GM19043 (cell line): ENCODE measurements around the gene TSSC4.
"Not testable (repeated sequence)": the region's sequence is repeated elsewhere in the genome, so short reads cannot be mapped to it uniquely, and the experiment has no call there.

ENCODE experiments used
- ATAC-seq: cut with Tn5 transposase; IDR thresholded peaks from one replicate; pipeline ENCODE4 v1.9.1; 2021; ENCODE audit warnings: low read depth; ENCODE audit not compliant: unreplicated experiment

TSSC4 gene

GRCh38 chr11:2400069-2400761, at the start of gene TSSC4:
Gene TSSC4, plus strand, starts transcription at chr11:2400750. Its CDS starts 1,884 bp downstream, at chr11:2402634.
- ATAC-seq: peak; percentile 75

- ATAC-seq: no peak
Measured at GRCh38 chr11:2351701-2352100, 48.8 kb upstream of the TSSC4 start.

GRCh38 chr11:2352420-2352819, 48.1 kb upstream of the TSSC4 start:
- ATAC-seq: no peak

- no peak for ATAC-seq
Measured at GRCh38 chr11:2355000-2355644, 45.4 kb upstream of the TSSC4 start.

- ATAC-seq: no peak
Measured at GRCh38 chr11:2357246-2357645, 43.3 kb upstream of the TSSC4 start.

DNA sequence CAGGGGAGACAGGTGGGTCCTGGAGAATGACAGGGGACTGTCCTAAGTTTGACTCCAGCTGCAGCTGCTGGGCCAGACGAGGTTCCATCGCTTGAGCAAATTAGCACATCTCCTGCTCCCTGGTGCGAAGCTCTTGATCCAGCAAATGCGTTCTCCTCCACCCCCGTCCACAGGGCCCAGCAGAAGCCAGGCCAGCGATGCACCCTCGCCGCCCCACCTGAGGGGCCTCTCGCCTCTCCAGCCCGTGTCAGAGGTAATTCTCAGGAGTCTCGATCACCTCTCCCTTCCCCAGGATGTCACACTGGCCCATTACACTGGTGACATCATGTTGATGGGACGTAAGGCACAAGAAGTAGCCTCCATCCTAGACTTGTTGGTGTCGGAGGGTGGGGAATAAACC, 42.9 kb upstream of the TSSC4 start:
- not testable (repeated sequence) for ATAC-seq

- ATAC-seq: no peak
Measured at GRCh38 chr11:2358754-2359442, 41.7 kb upstream of the TSSC4 start.

- ATAC-seq: no peak
Measured at GRCh38 chr11:2359557-2359956, 41.0 kb upstream of the TSSC4 start.

GRCh38 chr11:2360081-2360642, 40.4 kb upstream of the TSSC4 start:
- no peak for ATAC-seq

GRCh38 chr11:2361565-2361964, 39.0 kb upstream of the TSSC4 start:
- no peak for ATAC-seq

- no peak for ATAC-seq
Measured at GRCh38 chr11:2362414-2362813, 38.1 kb upstream of the TSSC4 start.

- ATAC-seq: no peak
Measured at GRCh38 chr11:2363130-2363529, 37.4 kb upstream of the TSSC4 start.

DNA sequence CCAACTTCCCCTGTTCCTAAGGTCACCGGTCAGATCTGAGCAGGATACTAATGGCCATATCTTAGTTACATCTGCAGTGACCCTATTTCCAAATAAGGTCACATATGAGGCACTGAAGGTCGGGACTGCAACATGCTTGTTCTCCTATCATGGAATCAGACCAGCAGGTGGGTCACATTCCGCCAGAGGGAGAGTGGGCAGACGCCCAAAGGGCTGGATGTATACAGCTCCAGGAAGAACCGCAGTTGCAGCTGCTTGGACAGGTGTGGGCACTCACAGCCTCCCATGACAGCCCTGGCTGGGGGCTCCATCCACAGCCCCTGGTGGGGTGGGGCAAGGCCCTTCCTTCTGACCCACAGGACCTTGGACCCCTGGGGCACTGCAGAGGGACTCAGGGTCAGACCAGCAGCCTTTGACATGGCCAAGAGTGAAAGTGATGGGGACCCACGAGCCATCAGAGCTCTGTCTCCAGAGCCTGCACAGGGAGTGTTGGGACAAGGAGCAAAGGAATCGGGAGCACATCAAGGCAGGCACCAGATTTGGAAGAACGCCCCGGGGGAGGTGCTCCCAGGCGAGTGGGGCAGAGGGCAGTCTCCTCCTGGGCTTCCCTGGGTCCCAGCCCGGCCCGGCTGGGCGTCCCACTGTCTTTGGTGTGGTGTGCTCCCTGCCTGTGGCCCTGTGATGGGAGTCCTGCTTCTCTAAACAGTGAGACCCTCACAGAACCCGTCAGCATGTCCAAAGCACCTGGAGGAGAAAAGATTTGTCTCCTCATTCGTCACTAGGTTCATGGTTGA, 36.8 kb upstream of the TSSC4 start:
- ATAC-seq: no peak

DNA sequence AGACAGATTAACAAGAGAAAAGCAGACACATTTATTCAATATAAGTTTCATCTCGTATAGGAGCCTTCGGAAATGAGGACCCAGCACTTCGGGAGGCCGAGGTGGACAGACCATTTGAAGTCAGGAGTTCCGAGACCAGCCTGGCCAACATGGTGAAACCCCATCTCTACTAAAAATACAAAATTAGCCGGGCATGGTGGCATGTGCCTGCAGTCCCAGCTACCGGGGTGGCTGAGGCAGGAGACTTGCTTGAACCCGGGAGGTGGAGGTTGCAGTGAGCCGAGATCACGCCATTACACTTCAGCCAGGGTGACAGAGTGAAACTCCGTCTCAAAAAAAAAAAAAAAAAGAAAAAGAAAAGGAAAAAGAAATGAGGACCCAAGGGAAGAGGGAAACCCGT, 36.2 kb upstream of the TSSC4 start:
- ATAC-seq: not testable (repeated sequence)

DNA sequence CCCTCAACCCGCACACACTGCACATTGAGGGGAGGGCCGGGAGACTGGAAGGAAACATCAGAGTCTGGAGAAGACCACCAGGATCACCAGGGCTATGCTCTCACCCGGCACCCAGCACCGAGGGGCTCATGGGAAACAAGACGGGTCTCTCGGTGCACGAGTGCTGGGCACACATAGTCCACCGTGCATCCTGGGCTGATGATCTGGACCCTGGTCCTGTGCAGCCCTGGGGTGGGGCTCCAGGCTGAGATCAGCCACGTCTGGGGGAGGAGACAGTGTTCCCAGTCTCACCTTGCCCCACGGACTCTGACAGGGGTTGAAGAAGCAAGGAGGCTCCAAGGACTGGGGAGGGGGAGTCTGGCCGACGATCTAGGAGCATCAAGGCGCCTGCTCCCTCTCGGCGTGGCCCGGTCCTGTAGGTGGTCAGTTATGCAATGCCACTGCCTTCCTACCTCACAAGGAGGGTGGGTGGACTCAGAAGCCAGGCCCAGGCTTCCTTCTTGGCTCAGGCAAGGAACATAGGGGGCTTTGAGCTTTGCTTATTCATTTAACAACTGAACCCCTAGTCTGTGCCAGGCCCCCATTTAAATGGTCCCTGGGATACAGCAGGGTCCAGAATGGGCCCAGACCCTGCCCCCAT, 34.9 kb upstream of the TSSC4 start:
- no peak for ATAC-seq

GRCh38 chr11:2366276-2366675, 34.3 kb upstream of the TSSC4 start:
- ATAC-seq: no peak

DNA sequence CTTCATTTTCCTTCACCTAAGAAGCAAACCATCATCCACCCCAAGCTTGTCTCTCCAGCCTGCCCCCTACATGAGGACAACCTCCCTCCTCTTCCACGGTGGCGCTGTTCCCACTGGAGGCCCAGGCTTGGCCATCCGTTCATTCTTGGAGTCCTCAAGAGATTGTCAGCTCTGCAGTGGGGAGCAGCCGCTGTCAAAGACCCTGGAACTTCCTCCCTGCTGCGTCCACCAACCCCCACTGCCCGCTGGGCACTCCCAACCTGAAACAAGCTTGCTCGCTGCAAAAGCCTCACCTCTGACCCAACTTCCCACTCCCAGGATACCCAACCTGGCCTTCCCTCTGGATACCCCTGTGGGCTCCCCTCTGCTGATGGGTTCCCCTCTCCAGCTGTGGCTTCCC, 33.8 kb upstream of the TSSC4 start:
- ATAC-seq: no peak

GRCh38 chr11:2367266-2368160, 33.0 kb upstream of the TSSC4 start:
- ATAC-seq: no peak

- ATAC-seq: no peak
Measured at GRCh38 chr11:2368178-2368850, 32.2 kb upstream of the TSSC4 start.
